ENCODE data around the gene RER1. TPM values are rescaled to one million over a fixed set of nuclear protein-coding genes. Genes with fewer than 3 reads are reported as not detected.
A peak's percentile ranks its signal among the peaks of the same experiment; 100 is the strongest.

RER1 gene
- total and polyA plus RNA-seq, 5 donors from 2014 or later = 91.3 to 184 (median 164) TPM

GRCh38 chr1:2417083-2417832, 25.6 kb downstream of the RER1 start:
- Mint-ChIP-seq H3K4me3 (peak overlapping the region; percentile 83 to 99 (median 90)), H3K27ac (peak overlapping the region; percentile 89 to 98 (median 92)), H3K27me3 (no peaks in the 10 kb centered on the region), H3K9me3 (no peaks in the 10 kb centered on the region), H3K4me1 (peaks cover 9 to 43% (median 25%) of the 10 kb centered on the region in 4 donors), H3K36me3 (no peaks in the 10 kb centered on the region)
- no peaks in the 10 kb centered on the region for H3K9me3 ChIP-seq (ENCODE audit: control insufficient read depth in 2 of 2, low read length in 2 of 2)
- peak overlapping the region; percentile 80 for H3K27ac ChIP-seq (ENCODE audit: insufficient read depth, low read length, poor library complexity, severe bottlenecking)
- peaks cover 51% of the 10 kb centered on the region for H3K4me1 ChIP-seq (ENCODE audit: control insufficient read depth, insufficient read depth, low read length, poor library complexity, severe bottlenecking)
- ATAC-seq (ENCODE audit: low read depth in 2 of 2) = no peak
- peak overlapping the region; percentile 41 for H3K4me3 ChIP-seq (ENCODE audit: low read depth, low read length)
- H3K27me3 ChIP-seq (ENCODE audit: control insufficient read depth, insufficient read depth, low read length) = no peaks in the 10 kb centered on the region
- no peak for DNase-seq
- H3K36me3 ChIP-seq (ENCODE audit: control insufficient read depth, insufficient read depth, low read length) = no peaks in the 10 kb centered on the region

GRCh38 chr1:2417833-2418225, 26.2 kb downstream of the RER1 start:
- Mint-ChIP-seq H3K4me3 (no peak overlapping the region), H3K9me3 (peaks cover 0 to 3% (median 0%) of the 10 kb centered on the region in 7 donors), H3K4me1 (peaks cover 9 to 41% (median 25%) of the 10 kb centered on the region in 4 donors), H3K27ac (no peak overlapping the region), H3K36me3 (no peaks in the 10 kb centered on the region), H3K27me3 (no peaks in the 10 kb centered on the region)
- Histone ChIP-seq H3K9me3 (ENCODE audit: control insufficient read depth in 2 of 2, low read length in 2 of 2) (no peaks in the 10 kb centered on the region), H3K36me3 (ENCODE audit: control insufficient read depth, insufficient read depth, low read length) (no peaks in the 10 kb centered on the region), H3K4me3 (ENCODE audit: low read depth, low read length) (no peak overlapping the region), H3K4me1 (ENCODE audit: control insufficient read depth, insufficient read depth, low read length, poor library complexity, severe bottlenecking) (peaks cover 48% of the 10 kb centered on the region), H3K27ac (ENCODE audit: insufficient read depth, low read length, poor library complexity, severe bottlenecking) (peak overlapping the region; percentile 80), H3K27me3 (ENCODE audit: control insufficient read depth, insufficient read depth, low read length) (no peaks in the 10 kb centered on the region)
- DNase-seq (no peak), ATAC-seq (ENCODE audit: low read depth in 2 of 2) (no peak)

GRCh38 chr1:2418791-2419320, 27.2 kb downstream of the RER1 start:
- peak overlapping the region in 1 of 3 donors; percentile 55 for H3K27ac Mint-ChIP-seq
- ATAC-seq (ENCODE audit: low read depth in 2 of 2) = no peak
- no peak overlapping the region for H3K4me3 ChIP-seq (ENCODE audit: low read depth, low read length)
- H3K4me1 Mint-ChIP-seq = peaks cover 9 to 37% (median 25%) of the 10 kb centered on the region in 4 donors
- H3K27ac ChIP-seq (ENCODE audit: insufficient read depth, low read length, poor library complexity, severe bottlenecking) = no peak overlapping the region
- no peaks in the 10 kb centered on the region for H3K36me3 Mint-ChIP-seq
- no peak for DNase-seq
- no peaks in the 10 kb centered on the region for H3K27me3 ChIP-seq (ENCODE audit: control insufficient read depth, insufficient read depth, low read length)
- no peaks in the 10 kb centered on the region for H3K36me3 ChIP-seq (ENCODE audit: control insufficient read depth, insufficient read depth, low read length)
- peaks cover 0 to 7% (median 0%) of the 10 kb centered on the region in 7 donors for H3K9me3 Mint-ChIP-seq
- no peaks in the 10 kb centered on the region for H3K9me3 ChIP-seq (ENCODE audit: control insufficient read depth in 2 of 2, low read length in 2 of 2)
- H3K4me1 ChIP-seq (ENCODE audit: control insufficient read depth, insufficient read depth, low read length, poor library complexity, severe bottlenecking) = peaks cover 38% of the 10 kb centered on the region
- H3K27me3 Mint-ChIP-seq = no peaks in the 10 kb centered on the region
- H3K4me3 Mint-ChIP-seq = peak overlapping the region in 1 of 4 donors; percentile 52

- ATAC-seq (ENCODE audit: low read depth in 2 of 2) (no peak), DNase-seq (no peak)
- H3K9me3 ChIP-seq (ENCODE audit: control insufficient read depth in 2 of 2, low read length in 2 of 2) = no peaks in the 10 kb centered on the region
- no peaks in the 10 kb centered on the region for H3K27me3 Mint-ChIP-seq
- H3K4me1 ChIP-seq (ENCODE audit: control insufficient read depth, insufficient read depth, low read length, poor library complexity, severe bottlenecking) = peaks cover 33% of the 10 kb centered on the region
- H3K4me3 Mint-ChIP-seq = peak overlapping the region in 1 of 4 donors; percentile 52
- no peak overlapping the region for H3K27ac Mint-ChIP-seq
- peaks cover 5 to 31% (median 21%) of the 10 kb centered on the region in 4 donors for H3K4me1 Mint-ChIP-seq
- H3K27me3 ChIP-seq (ENCODE audit: control insufficient read depth, insufficient read depth, low read length) = no peaks in the 10 kb centered on the region
- H3K36me3 ChIP-seq (ENCODE audit: control insufficient read depth, insufficient read depth, low read length) = no peaks in the 10 kb centered on the region
- H3K9me3 Mint-ChIP-seq = peaks cover 0 to 7% (median 0%) of the 10 kb centered on the region in 7 donors
- H3K4me3 ChIP-seq (ENCODE audit: low read depth, low read length) = no peak overlapping the region
- H3K36me3 Mint-ChIP-seq = no peaks in the 10 kb centered on the region
- no peak overlapping the region for H3K27ac ChIP-seq (ENCODE audit: insufficient read depth, low read length, poor library complexity, severe bottlenecking)
These were observed 27.8 kb downstream of the RER1 start for GRCh38 chr1:2419416-2419815.

GRCh38 chr1:2422523-2422922, 30.9 kb downstream of the RER1 start:
- no peak overlapping the region for H3K4me3 ChIP-seq (ENCODE audit: low read depth, low read length)
- no peaks in the 10 kb centered on the region for H3K27me3 Mint-ChIP-seq
- no peak for DNase-seq
- H3K4me1 ChIP-seq (ENCODE audit: control insufficient read depth, insufficient read depth, low read length, poor library complexity, severe bottlenecking) = peaks cover 4% of the 10 kb centered on the region
- peaks cover 0 to 7% (median 0%) of the 10 kb centered on the region in 7 donors for H3K9me3 Mint-ChIP-seq
- H3K9me3 ChIP-seq (ENCODE audit: control insufficient read depth in 2 of 2, low read length in 2 of 2) = no peaks in the 10 kb centered on the region
- ATAC-seq (ENCODE audit: low read depth in 2 of 2) = no peak
- H3K27me3 ChIP-seq (ENCODE audit: control insufficient read depth, insufficient read depth, low read length) = no peaks in the 10 kb centered on the region
- no peak overlapping the region for H3K27ac Mint-ChIP-seq
- H3K36me3 Mint-ChIP-seq = no peaks in the 10 kb centered on the region
- no peak overlapping the region for H3K27ac ChIP-seq (ENCODE audit: insufficient read depth, low read length, poor library complexity, severe bottlenecking)
- no peak overlapping the region for H3K4me3 Mint-ChIP-seq
- no peaks in the 10 kb centered on the region for H3K36me3 ChIP-seq (ENCODE audit: control insufficient read depth, insufficient read depth, low read length)
- H3K4me1 Mint-ChIP-seq = peaks cover 0 to 6% (median 1%) of the 10 kb centered on the region in 4 donors

DNA sequence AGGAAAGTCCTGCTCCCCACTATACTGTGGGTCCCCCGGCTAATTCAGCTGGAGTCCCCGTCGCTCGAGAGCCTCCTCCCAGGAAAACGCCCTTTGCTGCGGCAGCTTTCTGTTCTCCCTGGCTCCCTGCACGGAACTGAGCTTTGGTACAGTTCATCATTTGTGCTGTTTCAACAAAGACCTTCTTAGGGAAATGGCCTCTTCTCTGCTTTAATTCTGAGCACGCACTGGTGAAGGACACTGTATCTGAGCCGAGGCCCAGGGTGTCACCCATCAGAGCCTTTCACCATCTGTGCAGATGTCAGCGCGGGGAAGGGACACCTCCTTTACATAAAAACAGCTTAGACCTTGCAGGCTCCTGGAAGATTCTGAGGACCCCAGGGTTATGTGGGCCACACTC, 34.3 kb downstream of the RER1 start:
- Histone ChIP-seq H3K4me3 (ENCODE audit: low read depth, low read length) (no peak overlapping the region), H3K27ac (ENCODE audit: insufficient read depth, low read length, poor library complexity, severe bottlenecking) (no peak overlapping the region), H3K4me1 (ENCODE audit: control insufficient read depth, insufficient read depth, low read length, poor library complexity, severe bottlenecking) (peaks cover 3% of the 10 kb centered on the region), H3K9me3 (ENCODE audit: control insufficient read depth in 2 of 2, low read length in 2 of 2) (peaks cover 0 to 11% of the 10 kb centered on the region in 2 experiments), H3K27me3 (ENCODE audit: control insufficient read depth, insufficient read depth, low read length) (no peaks in the 10 kb centered on the region), H3K36me3 (ENCODE audit: control insufficient read depth, insufficient read depth, low read length) (no peaks in the 10 kb centered on the region)
- H3K4me1 Mint-ChIP-seq = peaks cover 0 to 2% (median 0%) of the 10 kb centered on the region in 4 donors
- H3K9me3 Mint-ChIP-seq = peaks cover 0 to 7% (median 1%) of the 10 kb centered on the region in 7 donors
- no peak overlapping the region for H3K4me3 Mint-ChIP-seq
- no peak overlapping the region for H3K27ac Mint-ChIP-seq
- H3K27me3 Mint-ChIP-seq = no peaks in the 10 kb centered on the region
- no peak for ATAC-seq (ENCODE audit: low read depth in 2 of 2)
- no peak for DNase-seq
- H3K36me3 Mint-ChIP-seq = no peaks in the 10 kb centered on the region

- Histone ChIP-seq H3K4me1 (ENCODE audit: control insufficient read depth, insufficient read depth, low read length, poor library complexity, severe bottlenecking) (peaks cover 3% of the 10 kb centered on the region), H3K27me3 (ENCODE audit: control insufficient read depth, insufficient read depth, low read length) (no peaks in the 10 kb centered on the region), H3K9me3 (ENCODE audit: control insufficient read depth in 2 of 2, low read length in 2 of 2) (peaks cover 0 to 11% of the 10 kb centered on the region in 2 experiments), H3K27ac (ENCODE audit: insufficient read depth, low read length, poor library complexity, severe bottlenecking) (no peak overlapping the region), H3K36me3 (ENCODE audit: control insufficient read depth, insufficient read depth, low read length) (no peaks in the 10 kb centered on the region), H3K4me3 (ENCODE audit: low read depth, low read length) (no peak overlapping the region)
- Mint-ChIP-seq H3K9me3 (peaks cover 0 to 7% (median 1%) of the 10 kb centered on the region in 7 donors), H3K27ac (no peak overlapping the region), H3K36me3 (no peaks in the 10 kb centered on the region), H3K4me1 (peaks cover 0 to 2% (median 0%) of the 10 kb centered on the region in 4 donors), H3K27me3 (no peaks in the 10 kb centered on the region), H3K4me3 (no peak overlapping the region)
- no peak for DNase-seq
- no peak for ATAC-seq (ENCODE audit: low read depth in 2 of 2)
These were observed 34.9 kb downstream of the RER1 start for GRCh38 chr1:2426540-2426939.

All from CD4-positive, CD25-positive, alpha-beta regulatory T cell (primary cell).